NCI-H524 treated with DMSO at 0.1 percent for 48 hours (cell line): ENCODE data around the gene SLC7A8.

Experiments
- DNase-seq: peaks from one replicate; lab custom pipeline; 2025; lab: John Stamatoyannopoulos, UW

SLC7A8 gene

DNA sequence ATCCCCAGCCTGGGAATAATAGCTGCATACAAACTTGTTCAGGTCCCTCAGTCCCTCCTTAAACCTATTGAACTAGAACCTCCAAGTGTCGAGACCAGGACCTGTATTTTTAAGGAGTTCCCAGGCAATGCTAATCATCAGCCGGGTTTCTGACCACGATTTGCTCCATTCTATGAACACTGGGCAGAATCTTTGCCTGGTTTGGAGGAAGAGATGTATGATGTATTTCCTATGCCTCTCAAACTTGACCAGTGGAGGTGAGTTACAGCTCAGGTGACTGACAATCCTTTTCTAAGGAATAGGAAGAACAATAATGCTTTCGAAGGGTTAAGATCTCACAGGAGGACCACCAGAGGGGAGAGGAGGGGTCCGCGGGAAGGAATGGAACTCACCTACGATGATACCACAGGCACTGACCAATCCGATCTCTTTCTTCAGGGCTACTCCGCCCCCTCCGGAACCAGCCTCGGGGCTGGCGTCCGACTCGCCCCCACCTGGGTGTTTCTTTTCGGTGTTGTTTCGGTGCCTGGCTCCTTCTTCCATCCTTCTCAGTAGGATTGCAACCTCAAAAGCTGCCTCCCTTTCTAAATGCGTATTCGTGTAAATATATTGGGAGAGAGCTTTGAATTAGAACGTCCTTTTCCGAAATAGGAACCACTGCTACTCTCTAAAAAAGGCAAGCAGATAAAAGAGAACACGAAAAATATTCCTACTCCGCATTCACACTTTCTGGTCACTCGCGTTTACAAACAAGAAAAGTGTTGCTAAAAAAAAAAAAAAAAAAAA lies 895 bp downstream of the SLC7A8 start:
- no peak for DNase-seq

DNA sequence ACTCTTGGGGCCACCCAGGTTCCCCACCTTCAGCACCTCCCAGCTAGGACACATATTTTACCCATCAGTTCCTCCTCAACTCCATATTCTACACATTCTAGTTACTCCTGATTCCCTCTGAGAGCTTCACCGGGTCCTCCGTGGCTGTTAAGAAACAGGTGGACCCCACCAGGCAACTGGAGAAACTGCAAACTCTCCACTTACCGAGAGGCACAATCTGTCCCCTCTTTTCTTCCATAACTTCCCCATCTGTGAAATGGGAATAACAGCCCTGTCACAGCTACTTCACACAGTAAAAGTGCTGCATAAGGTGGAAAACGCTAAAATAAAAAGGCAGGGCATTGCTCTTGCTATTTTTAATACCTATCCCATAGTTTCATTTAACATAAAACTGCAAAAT lies 1.5 kb downstream of the SLC7A8 start:
- no peak for DNase-seq

GRCh38 chr14:23181453-23181852 lies 2.0 kb downstream of the SLC7A8 start:
- no peak for DNase-seq

DNA sequence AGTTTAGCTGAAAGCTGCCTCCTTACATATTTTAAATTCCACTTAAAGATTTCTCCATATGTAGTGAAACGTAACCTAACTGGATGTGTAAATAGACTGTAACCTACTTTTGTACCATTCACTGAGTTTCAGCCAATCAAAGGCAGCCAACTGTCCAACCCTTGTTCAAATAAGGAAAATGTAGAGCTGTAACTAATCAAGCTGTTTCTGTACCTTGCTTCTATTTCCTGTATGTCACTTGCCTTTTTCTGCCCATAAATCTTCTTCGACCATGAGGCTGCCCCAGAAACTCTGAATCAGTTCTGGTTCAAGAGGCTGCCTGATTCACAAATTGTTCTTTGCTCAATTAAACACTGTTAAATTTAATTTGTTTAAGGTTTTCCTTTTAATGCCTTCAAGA lies 6.3 kb downstream of the SLC7A8 start:
- no peak for DNase-seq

- no peak for DNase-seq
Observed at GRCh38 chr14:23175823-23176222, 7.6 kb downstream of the SLC7A8 start.

DNA sequence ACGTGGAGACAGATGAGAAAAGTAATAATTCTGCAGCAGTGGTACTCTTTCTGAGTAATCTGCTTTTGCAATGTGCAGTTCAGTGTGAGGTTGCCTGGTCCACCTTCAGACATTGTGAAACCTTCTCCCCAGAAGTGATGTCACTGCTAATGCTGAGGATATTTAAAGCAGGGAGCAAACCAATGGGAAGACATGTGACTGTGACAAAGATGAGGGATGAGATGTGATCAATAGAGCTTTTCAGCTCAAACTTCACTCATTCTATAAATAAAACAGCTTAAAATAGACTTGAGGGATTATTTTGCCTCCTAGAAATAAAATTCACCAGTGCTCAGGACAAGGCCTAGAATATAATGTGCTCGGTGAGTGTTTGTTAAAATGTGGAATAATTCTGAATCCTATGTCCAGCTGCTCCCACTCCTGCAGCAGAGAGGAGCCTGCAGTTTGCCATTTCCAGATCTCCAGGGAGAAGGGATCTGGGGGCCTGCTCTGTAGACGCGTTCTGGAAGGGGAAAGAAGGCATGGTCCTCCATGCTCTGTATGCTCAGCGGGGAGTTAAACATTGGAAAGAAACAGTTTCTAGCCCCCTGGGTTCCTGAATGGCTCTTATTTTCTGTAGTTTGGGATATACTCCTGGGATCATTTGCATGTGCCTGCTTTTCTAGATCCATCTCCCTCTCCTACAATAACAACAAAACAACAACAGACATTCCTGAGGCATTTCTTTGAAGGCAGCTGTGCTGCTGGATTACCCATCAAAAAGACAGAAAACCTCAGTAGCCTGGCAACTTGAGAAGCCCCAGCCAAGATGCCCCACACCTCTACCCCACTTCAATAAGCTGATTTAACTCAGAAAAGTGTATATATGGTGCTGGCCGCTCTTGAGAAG lies 8.9 kb downstream of the SLC7A8 start:
- no peak for DNase-seq

DNA sequence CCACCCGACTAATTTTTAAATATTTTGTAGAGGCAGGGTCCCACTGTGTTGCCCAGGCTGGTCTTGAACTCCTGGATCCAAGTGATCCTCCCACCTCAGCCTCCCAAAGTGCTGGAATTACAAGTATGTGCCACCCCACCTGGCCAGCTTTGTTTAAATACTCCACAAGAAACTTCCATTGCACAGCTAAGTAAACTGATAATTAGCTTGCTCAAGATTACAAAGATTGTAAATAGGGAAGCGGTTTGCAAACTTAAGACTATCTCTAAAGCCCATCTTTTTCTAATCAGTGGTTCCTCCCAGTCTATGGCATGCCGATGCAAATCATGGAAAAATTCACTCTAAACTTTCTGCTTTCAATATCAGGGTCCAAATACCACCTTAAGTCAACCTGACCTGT lies 9.7 kb downstream of the SLC7A8 start:
- no peak for DNase-seq

DNA sequence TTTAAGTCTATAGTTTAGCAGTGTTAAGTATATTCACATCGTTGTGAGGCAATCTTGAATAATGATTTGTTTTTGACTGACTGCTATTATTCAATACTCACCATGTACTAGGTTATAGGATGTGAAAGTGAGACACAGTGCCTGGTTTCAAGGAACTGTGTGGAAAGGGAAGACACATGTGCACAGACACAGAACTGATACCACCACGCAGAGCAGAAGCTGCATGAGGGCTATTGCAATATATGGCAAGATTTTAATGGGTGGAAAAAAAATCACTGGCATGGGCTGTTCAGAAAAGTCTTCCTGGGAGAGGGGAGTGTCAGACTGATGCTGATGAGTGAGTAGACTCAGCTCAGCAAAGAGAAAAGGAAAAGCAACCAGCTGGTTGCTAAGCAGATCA lies 10.4 kb downstream of the SLC7A8 start:
- no peak for DNase-seq

DNA sequence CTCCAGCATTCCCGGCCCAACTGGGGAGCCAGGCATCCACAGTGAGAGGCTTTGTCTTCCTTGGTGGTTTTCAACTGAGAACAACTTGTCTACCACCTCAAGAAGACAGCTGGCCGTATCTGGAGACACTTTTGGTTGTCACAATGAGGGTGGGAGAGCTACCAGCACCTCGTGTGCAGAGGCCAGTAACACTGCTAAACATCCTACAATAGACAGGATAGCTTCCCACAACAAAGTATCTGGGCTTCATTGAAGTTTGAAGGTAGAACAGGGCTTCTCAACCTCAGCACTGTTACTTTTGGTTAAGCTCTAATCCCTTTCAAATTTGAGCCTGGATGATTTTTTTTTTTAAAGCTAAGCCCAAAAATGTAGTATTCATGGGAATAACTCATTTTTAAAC lies 10.9 kb downstream of the SLC7A8 start:
- DNase-seq, result no peak

GRCh38 chr14:23172096-23172495 lies 11.4 kb downstream of the SLC7A8 start:
- no peak for DNase-seq

DNA sequence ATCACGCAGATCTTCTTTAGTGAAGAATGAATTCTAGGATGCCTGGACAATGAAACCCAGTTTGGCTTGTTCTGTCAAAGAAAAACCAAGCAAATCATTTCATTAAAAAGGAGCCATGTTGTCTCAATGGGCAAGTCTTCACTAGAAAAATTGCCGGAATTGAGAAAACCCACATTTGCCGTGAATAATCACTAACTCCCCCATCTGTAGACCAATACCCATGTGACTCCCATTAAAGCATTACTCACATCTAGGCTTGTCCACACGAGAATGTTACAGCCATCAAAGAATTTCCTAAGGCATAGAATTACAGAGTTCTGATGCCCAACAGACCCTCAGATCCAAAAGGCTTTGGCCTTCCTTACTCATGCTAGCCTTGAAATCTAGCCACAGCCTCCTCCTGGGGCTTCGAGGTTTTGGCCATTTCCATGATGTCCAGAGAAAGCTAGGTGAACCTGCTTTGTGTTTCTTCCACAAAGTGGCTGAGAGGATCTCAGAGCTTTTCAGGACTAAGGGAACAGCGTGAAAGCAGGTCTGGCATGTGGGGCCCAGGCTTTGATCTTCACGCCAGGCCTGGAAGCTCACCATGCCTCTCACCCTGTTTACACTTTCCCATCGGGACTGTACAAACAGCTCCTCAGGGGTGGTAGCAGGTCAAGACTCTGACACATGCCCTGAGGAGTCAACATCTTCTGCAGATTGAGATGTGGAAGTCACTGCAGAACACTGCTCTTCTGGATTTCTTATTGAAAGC lies 12.1 kb downstream of the SLC7A8 start:
- DNase-seq, result no peak

DNA sequence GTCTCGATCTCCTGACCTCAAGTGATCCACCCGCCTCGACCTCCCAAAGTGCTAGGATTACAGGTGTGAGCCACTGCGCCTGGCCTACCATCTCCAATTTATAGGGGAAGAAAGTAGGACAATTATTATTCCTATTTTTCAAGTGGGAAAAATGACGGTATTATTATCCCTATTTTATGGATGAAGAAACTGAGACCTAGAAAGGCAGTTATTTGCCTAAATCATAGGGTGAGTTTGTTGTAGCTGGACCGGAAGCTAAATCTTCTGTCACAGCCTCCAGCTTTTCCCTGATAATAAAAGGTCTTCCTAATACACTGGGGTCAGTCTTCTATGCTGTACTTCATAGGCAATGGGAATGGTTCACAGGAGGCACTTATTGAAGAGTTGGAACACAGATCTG lies 13.8 kb downstream of the SLC7A8 start:
- DNase-seq, result no peak

DNA sequence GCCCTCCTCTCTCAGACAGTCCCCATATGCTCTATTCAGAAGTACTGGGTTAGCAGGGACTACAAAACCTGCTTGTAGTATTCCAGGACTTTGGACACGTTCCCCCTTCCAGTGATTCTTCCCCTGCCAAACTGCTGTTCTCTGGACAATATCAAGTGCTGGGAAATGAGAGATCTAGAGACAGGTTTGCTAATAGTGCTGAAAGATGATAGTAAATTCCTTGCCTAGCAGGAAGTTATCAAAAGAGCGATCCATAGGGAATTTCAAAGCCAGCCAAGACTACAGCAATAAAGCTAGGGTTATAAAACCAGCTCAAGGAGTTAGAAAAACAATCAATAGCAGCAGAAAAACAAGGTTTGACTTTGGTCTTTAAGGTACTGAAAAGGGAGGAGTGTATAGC lies 15.2 kb downstream of the SLC7A8 start:
- DNase-seq, result no peak

DNA sequence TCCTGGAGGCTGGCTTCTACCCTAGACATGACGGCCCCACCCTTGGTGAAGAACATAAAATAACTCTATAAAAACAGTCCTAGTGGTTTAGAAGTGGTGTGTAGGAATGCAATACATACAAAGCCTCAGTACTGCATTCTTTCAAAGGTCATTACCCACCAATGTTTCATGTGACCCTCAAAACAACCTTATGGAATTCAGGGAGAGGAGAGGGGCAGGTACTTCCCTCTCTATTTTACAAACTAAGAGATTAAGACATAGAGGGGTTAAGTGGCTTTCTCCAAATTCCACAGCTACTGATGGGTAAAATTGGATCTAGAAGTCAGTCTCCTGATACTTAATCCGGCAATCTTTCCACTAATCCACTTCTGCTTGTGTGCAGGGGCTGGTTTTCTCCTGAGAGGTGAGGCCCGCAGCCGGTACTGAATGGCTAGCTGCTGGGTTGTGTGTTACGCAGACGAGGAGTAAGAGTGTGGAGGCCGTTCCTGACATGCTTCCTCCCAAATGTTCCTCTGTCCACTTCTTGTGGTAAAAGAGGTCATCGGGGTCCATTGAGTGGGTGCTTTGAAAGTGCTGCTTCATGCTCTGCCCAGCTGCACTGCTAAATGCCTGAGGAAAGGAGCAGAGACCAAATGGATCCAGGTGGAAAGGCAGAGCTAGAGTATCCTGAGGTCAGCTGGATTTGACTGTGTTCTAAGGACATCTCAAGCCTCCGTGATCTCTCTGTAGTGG lies 16.2 kb downstream of the SLC7A8 start:
- DNase-seq, result no peak

- DNase-seq, result no peak
Observed at GRCh38 chr14:23164949-23165348, 18.5 kb downstream of the SLC7A8 start.

DNA sequence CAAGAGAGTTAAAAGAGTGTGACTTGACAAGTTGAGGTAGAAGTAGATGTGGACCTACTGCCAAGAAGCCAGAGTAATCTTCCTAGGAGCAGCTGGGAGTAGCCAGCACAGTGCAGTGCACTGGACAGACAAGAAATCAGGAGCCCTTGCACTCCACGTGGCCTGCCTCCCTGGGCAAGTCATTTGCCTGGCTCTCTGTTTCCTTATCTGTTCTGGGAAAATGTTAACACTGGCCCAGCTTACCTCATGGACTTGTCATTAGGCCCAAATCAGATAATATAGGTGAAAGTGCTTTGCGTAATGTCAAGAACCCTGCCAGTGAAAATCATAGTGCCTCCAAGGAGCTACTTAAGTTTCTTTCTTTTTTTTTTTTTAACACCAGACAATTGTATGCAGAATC lies 19.2 kb downstream of the SLC7A8 start:
- no peak for DNase-seq

DNA sequence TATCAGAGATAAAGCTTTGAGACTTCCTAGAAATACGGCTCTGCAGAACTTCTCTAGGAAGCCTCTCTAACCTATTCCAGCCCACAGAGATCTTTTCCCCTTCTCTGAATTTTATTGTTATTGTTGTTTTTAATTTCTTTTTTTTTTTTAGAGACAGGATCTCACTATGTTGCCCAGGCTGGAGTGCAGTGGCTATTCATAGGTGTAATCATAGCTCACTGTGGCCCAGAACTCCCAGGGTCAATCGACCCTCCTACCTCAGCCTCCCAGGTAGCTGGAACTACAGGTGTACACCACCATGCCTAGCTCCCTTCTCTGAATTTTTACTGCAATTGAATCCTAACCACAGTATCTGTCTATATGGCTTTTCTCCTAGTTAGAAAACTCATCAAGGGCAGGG lies 19.6 kb downstream of the SLC7A8 start:
- no peak for DNase-seq

- DNase-seq, result no peak
Observed at GRCh38 chr14:23162800-23163199, 20.7 kb downstream of the SLC7A8 start.

GRCh38 chr14:23162005-23162404 lies 21.5 kb downstream of the SLC7A8 start:
- no peak for DNase-seq

DNA sequence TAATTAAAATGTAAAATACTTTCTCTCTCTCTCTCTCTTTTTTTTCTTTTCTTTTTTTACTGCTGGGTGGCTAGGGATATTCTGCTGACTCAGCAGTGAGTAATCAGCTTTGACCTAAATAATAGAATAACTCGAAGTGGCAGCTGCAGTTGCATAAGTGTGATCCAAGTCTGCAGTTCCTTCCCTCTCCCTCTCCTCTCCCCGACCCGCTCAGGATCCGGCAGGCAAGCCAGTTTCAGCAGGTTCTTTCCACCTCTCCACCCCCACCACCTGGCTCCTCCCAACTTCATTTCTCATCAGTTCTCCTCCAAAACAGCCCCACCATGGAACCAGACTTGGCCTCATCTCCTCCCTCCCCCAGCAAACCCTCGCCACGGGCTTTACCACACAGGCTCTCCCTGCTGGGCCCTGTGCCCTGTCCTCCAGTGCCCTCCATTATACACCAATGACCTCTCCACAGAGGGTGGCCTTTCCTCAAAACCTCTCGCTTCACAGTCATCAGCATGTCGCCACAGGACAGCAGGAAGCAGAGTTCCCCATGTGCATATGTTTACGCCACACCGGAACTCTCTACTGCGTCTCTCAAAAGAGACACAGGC lies 22.4 kb downstream of the SLC7A8 start:
- DNase-seq, result no peak

DNA sequence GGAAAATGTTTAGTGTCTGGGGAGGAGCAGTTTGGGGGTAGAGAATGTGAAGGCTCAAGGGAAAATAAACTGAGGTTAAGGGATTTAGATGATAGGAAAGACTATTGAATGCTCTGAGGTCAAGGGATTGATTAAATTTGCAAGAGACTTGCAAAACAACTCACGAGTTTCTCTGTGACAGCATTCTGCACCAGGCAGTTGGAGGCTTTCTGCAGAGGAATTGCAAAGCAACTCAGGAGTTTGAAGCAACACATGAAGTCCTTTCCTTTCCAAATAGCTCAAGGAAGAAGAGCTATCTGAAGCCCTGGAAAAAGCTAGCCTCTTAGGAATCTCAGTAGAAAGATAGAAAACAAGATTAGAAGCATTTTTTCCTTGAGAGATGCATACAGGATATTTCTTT lies 23.9 kb downstream of the SLC7A8 start:
- DNase-seq, result no peak

- DNase-seq, result no peak
Observed at GRCh38 chr14:23158779-23159178, 24.7 kb downstream of the SLC7A8 start.
